OCI-LY1 (cell line): ENCODE data around the gene CRYGC.
"Not testable (repeated sequence)": the region's sequence is repeated elsewhere in the genome, so short reads cannot be mapped to it uniquely, and the experiment has no call there.

ENCODE experiments used
- H2AFZ ChIP-seq: fragments of 200-600 bp; sonication (generic), shearing (Covaris generic); 2 replicates; pipeline ENCODE4 v1.6.0; 2014; ENCODE audit warnings: antibody characterized with exemption, mild to moderate bottlenecking, low read length
- H3F3A ChIP-seq: fragments of 200-600 bp; sonication (generic), shearing (Covaris generic); 2 replicates; pipeline ENCODE4 v1.6.0; 2014; ENCODE audit warnings: mild to moderate bottlenecking, antibody characterized with exemption, low read length, moderate library complexity; ENCODE audit not compliant: insufficient read depth
- H3K27ac ChIP-seq: fragments of 200-600 bp; sonication (generic); 2 replicates; pipeline ENCODE4 v1.5.1; 2014; ENCODE audit warnings: low read length, mixed run types, mild to moderate bottlenecking, low read depth; ENCODE audit not compliant: poor library complexity, severe bottlenecking
- H3K27me3 ChIP-seq: fragments of 200-600 bp; sonication (generic); 2 replicates; pipeline ENCODE4 v1.6.0; 2014; ENCODE audit warnings: antibody characterized with exemption, mild to moderate bottlenecking, low read length, moderate library complexity; ENCODE audit not compliant: insufficient read depth
- H3K36me3 ChIP-seq: fragments of 200-600 bp; sonication (generic); 2 replicates; pipeline ENCODE4 v1.6.1; 2014; ENCODE audit warnings: mild to moderate bottlenecking, antibody characterized with exemption, low read length, moderate library complexity, mixed read lengths; ENCODE audit not compliant: insufficient read depth
- H3K4me1 ChIP-seq: fragments of 200-600 bp; sonication (generic); 2 replicates; pipeline ENCODE4 v1.5.1; 2014; ENCODE audit warnings: mild to moderate bottlenecking, low read length, moderate library complexity; ENCODE audit not compliant: insufficient read depth, severe bottlenecking
- H3K4me2 ChIP-seq: fragments of 200-600 bp; sonication (generic), shearing (Covaris generic); 2 replicates; pipeline ENCODE4 v1.6.1; 2014; ENCODE audit warnings: low read length
- H3K4me3 ChIP-seq: fragments of 200-600 bp; sonication (generic); 2 replicates; pipeline ENCODE4 v1.5.1; 2014; ENCODE audit warnings: low read length, low read depth, mild to moderate bottlenecking, mixed read lengths; ENCODE audit not compliant: poor library complexity, severe bottlenecking
- H3K79me2 ChIP-seq: fragments of 200-600 bp; shearing (Covaris generic); 2 replicates; pipeline ENCODE4 v1.6.1; 2016; ENCODE audit warnings: mixed run types, low read length, mixed read lengths; ENCODE audit not compliant: insufficient read depth
- H3K9ac ChIP-seq: fragments of 200-600 bp; sonication (generic), shearing (Covaris generic); 2 replicates; pipeline ENCODE4 v1.6.1; 2014; ENCODE audit warnings: mild to moderate bottlenecking, low read length, mixed read lengths
- H3K9me2 ChIP-seq: fragments of 200-600 bp; sonication (generic), shearing (Covaris generic); 2 replicates; pipeline ENCODE4 v1.6.1; 2014; ENCODE audit warnings: low read depth, mild to moderate bottlenecking, low read length, mixed read lengths
- H3K9me3 ChIP-seq: fragments of 200-600 bp; shearing (Covaris generic); 2 replicates; pipeline ENCODE4 v1.6.1; 2014; ENCODE audit warnings: low read length, mixed read lengths
- H4K20me1 ChIP-seq: fragments of 200-600 bp; sonication (generic), shearing (Covaris generic); 2 replicates; pipeline ENCODE4 v1.6.0; 2016; ENCODE audit warnings: mild to moderate bottlenecking, low read length; ENCODE audit not compliant: insufficient read depth
- CTCF ChIP-seq: fragments of 200-600 bp; sonication (generic), shearing (Covaris generic); IDR thresholded peaks from 2 replicates; pipeline ENCODE4 v1.5.1; 2017; ENCODE audit warnings: mild to moderate bottlenecking, antibody characterized with exemption, low read length, moderate library complexity, mixed read lengths
- EZH2 ChIP-seq: fragments of 200-600 bp; sonication (generic), shearing (Covaris generic); IDR thresholded peaks from 2 replicates; pipeline ENCODE4 v1.8.0; 2017; ENCODE audit warnings: borderline replicate concordance, mixed run types, mild to moderate bottlenecking, antibody characterized with exemption, low read length, moderate library complexity, mixed read lengths

Gene CRYGC

GRCh38 chr2:208125251-208125650 lies 4.4 kb downstream of the CRYGC start:
- TF ChIP-seq CTCF = no peak
- no peak for TF ChIP-seq EZH2
- Histone ChIP-seq H3K36me3 (no peaks in the 10 kb centered on the region), H2AFZ (no peak overlapping the region), H3F3A (no peaks in the 10 kb centered on the region), H3K9ac (no peak overlapping the region), H3K9me2 (no peaks in the 10 kb centered on the region), H3K4me2 (no peak overlapping the region), H3K9me3 (no peaks in the 10 kb centered on the region), H3K79me2 (no peaks in the 10 kb centered on the region), H3K4me3 (no peak overlapping the region), H3K27me3 (no peaks in the 10 kb centered on the region), H4K20me1 (no peaks in the 10 kb centered on the region), H3K4me1 (no peaks in the 10 kb centered on the region), H3K27ac (no peak overlapping the region)

- not testable (repeated sequence) for H3K4me1 ChIP-seq, H3K79me2 ChIP-seq, H2AFZ ChIP-seq, H4K20me1 ChIP-seq, H3K4me3 ChIP-seq, H3F3A ChIP-seq, H3K9ac ChIP-seq, H3K36me3 ChIP-seq, H3K27me3 ChIP-seq, H3K9me2 ChIP-seq, H3K27ac ChIP-seq, H3K4me2 ChIP-seq, H3K9me3 ChIP-seq
Measured at GRCh38 chr2:208124013-208124715, 5.5 kb downstream of the CRYGC start, which contains the start of gene CRYGD. Gene CRYGD, minus strand, starts transcription at chr2:208124524. Its CDS starts 51 bp downstream, at chr2:208124473.

- Histone ChIP-seq H3K4me1 (no peaks in the 10 kb centered on the region), H3K9ac (no peak overlapping the region), H3K27me3 (no peaks in the 10 kb centered on the region), H3K9me3 (no peaks in the 10 kb centered on the region), H3K27ac (no peak overlapping the region), H3K36me3 (no peaks in the 10 kb centered on the region), H3F3A (no peaks in the 10 kb centered on the region), H3K4me2 (no peak overlapping the region), H3K9me2 (no peaks in the 10 kb centered on the region), H4K20me1 (no peaks in the 10 kb centered on the region), H3K4me3 (no peak overlapping the region), H3K79me2 (no peaks in the 10 kb centered on the region), H2AFZ (no peak overlapping the region)
- TF ChIP-seq EZH2 (no peak), CTCF (no peak)
Measured at GRCh38 chr2:208122248-208122647, 7.4 kb downstream of the CRYGC start.

- no peak overlapping the region for H3K4me3 ChIP-seq
- no peaks in the 10 kb centered on the region for H3K4me1 ChIP-seq
- H3K9ac ChIP-seq = no peak overlapping the region
- H3K27ac ChIP-seq = no peak overlapping the region
- no peak overlapping the region for H3K4me2 ChIP-seq
- H3F3A ChIP-seq = no peaks in the 10 kb centered on the region
- no peaks in the 10 kb centered on the region for H3K9me2 ChIP-seq
- H3K9me3 ChIP-seq = no peaks in the 10 kb centered on the region
- H3K79me2 ChIP-seq = no peaks in the 10 kb centered on the region
- TF ChIP-seq CTCF (no peak), EZH2 (no peak)
- H3K27me3 ChIP-seq = no peaks in the 10 kb centered on the region
- H4K20me1 ChIP-seq = no peaks in the 10 kb centered on the region
- H3K36me3 ChIP-seq = no peaks in the 10 kb centered on the region
- H2AFZ ChIP-seq = no peak overlapping the region
Measured at GRCh38 chr2:208118918-208119317, 10.7 kb downstream of the CRYGC start.

GRCh38 chr2:208117390-208117789 lies 12.2 kb downstream of the CRYGC start:
- not testable (repeated sequence) for H2AFZ ChIP-seq, H3K4me2 ChIP-seq, H3K9me2 ChIP-seq, H3K9ac ChIP-seq, H3K4me3 ChIP-seq, H4K20me1 ChIP-seq, H3K27me3 ChIP-seq, H3K79me2 ChIP-seq, H3F3A ChIP-seq, H3K36me3 ChIP-seq, H3K27ac ChIP-seq, H3K4me1 ChIP-seq, H3K9me3 ChIP-seq
